Measurements from ENCODE around the gene PHC3. TPM values are rescaled to one million over a fixed set of nuclear protein-coding genes. Genes with fewer than 3 reads are reported as not detected.
A peak's percentile ranks its signal among the peaks of the same experiment; 100 is the strongest.

PHC3 gene
- total RNA-seq, 1 experiment from 2014 or later: 8.2 TPM

DNA sequence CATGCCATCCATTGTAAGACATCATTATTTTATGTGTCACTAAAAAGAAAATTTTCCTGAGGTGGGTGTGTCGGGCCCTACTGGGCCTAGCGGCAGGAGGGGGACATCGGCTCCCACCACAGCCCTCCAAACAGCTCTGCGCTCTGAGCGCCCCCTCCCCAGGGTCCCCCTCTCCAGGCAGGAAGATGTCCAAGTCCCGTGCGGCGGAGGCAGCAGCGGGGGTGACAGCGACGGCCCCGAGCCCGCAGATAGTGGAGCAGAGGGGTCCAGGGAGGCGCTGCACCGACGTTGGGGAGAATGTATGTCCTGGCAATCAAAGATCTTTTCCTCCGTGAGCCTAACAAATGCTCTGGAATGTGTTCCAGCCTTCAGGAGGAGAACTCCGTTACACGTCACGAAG is 119.5 kb downstream of the PHC3 start:
- peak; percentile 27 for DNase-seq
- Histone ChIP-seq H3K27me3 (ENCODE audit: control insufficient read depth, insufficient read depth, low read length) (no peaks in the 10 kb centered on the region), H3K4me3 (ENCODE audit: insufficient read depth, low read depth, low read length) (no peak overlapping the region), H3K36me3 (replicated peaks; ENCODE audit: control insufficient read depth, insufficient read depth, low read length) (no peaks in the 10 kb centered on the region)

DNA sequence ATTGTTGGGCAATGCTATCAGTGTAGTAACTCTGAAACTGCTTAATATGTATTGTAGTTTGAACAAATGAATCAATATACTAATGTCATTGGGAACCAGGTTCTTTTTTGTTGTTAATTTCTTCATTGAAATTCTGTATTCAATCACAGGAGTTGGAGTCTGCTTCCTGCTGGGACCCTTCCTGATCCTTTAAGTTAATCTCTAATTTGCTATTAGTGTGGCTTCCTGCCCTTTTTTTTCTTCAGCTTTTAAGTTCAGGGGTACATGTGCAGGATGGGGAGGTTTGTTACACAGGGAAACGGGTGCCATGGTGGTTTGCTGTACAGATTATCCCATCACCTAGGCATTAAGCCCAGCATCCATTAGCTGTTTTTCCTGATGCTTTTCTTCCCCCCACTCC is 122.1 kb downstream of the PHC3 start:
- no peak for DNase-seq
- Histone ChIP-seq H3K27me3 (ENCODE audit: control insufficient read depth, insufficient read depth, low read length) (no peaks in the 10 kb centered on the region), H3K36me3 (replicated peaks; ENCODE audit: control insufficient read depth, insufficient read depth, low read length) (no peaks in the 10 kb centered on the region), H3K4me3 (ENCODE audit: insufficient read depth, low read depth, low read length) (no peak overlapping the region)

DNA sequence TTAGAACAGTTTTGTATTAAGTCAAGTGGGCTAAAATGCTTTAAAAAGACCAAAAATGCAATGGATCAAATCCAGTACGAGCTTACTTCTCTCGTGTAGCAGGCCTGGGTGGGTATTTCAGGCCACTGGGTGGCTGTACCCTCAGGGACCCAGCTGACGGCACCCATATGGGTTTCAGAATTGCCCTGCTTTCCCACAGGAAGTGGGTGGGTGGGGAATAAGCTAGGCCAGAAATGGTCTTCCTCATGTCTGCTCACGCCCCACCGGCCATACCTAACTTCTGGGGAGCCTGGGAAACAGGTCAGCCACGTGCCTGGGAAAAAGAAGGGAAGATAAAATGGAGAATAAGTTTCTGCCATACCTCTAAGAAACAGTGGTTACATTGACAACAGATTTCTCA is 123.4 kb downstream of the PHC3 start:
- no peak for DNase-seq
- Histone ChIP-seq H3K36me3 (replicated peaks; ENCODE audit: control insufficient read depth, insufficient read depth, low read length) (no peaks in the 10 kb centered on the region), H3K27me3 (ENCODE audit: control insufficient read depth, insufficient read depth, low read length) (no peaks in the 10 kb centered on the region), H3K4me3 (ENCODE audit: insufficient read depth, low read depth, low read length) (no peak overlapping the region)

DNA sequence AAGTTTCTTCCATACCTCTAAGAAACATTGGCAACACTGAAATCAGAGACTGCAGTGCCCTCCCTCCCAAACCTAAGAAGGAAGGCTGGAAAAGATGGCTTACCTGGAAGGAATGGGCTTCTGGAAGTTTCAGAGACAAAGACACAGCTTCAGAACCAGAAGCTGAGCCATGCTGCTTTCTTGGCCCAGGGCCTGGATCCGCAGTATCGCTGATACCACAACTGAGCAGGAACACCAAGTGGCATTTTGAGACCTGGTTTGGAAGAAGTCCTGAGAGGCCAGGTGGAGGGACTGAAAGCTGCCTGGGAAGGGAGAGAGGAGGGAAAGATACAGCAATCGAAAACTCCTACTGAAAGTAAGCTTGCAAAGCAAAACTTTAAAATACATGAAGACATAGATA is 124.0 kb downstream of the PHC3 start:
- H3K4me3 ChIP-seq (ENCODE audit: insufficient read depth, low read depth, low read length): no peak overlapping the region
- no peaks in the 10 kb centered on the region for H3K27me3 ChIP-seq (ENCODE audit: control insufficient read depth, insufficient read depth, low read length)
- no peaks in the 10 kb centered on the region for H3K36me3 ChIP-seq (replicated peaks; ENCODE audit: control insufficient read depth, insufficient read depth, low read length)
- DNase-seq: no peak

DNA sequence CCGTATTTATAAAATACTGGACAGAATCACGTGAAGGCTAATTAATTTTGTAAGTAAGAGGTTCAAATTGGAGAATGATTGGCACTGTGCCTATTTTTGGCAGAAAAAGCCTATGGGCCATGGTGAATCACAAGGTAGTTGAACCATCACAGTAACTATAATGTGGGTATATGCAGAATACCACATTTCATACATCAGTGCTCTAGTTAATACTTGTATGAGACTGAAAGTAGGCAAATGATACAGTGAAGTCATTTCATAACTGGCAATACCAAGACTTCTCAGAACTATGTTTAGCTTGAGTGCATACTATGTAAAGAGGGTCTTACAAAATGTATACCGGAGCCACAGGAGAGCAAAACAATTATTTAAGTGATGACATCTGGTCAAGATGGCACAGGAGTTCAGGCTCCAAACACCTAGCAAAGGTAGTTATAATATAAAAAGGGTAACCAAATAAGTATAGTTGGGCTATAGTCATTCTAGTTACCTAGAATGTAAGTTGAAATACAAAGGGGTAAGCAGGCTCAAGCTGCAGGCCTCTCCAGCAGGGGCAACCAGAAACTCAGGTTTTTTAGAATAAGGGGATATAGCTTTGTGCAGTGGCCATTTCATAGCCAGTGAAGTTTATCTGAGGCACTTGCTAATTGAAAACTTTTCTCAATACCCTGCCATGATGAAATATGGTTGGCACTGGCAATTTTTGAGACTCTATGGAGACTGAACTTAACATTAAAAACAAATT is 124.7 kb downstream of the PHC3 start:
- H3K36me3 ChIP-seq (replicated peaks; ENCODE audit: control insufficient read depth, insufficient read depth, low read length): no peaks in the 10 kb centered on the region
- H3K4me3 ChIP-seq (ENCODE audit: insufficient read depth, low read depth, low read length): no peak overlapping the region
- no peaks in the 10 kb centered on the region for H3K27me3 ChIP-seq (ENCODE audit: control insufficient read depth, insufficient read depth, low read length)
- DNase-seq: no peak

DNA sequence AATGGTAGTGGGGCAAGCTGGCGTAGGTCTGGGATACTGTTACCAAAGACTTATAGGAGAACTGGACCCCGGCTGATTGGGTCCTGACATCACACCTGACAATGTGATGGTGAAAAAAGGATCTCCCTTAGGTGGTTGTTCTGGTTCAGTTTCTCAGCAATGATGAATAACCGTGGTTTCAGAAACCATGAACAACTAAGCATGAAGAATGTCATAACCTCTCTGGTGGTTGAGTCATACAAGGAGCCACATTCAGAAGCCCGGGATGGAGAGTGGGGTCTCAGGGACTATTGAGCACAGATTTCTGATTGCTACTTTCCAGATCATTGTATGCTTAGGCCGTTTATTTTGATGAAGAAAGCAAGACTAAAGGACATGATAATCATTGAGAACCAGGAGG is 126.3 kb downstream of the PHC3 start:
- DNase-seq: no peak
- H3K27me3 ChIP-seq (ENCODE audit: control insufficient read depth, insufficient read depth, low read length): no peaks in the 10 kb centered on the region
- no peak overlapping the region for H3K4me3 ChIP-seq (ENCODE audit: insufficient read depth, low read depth, low read length)
- no peaks in the 10 kb centered on the region for H3K36me3 ChIP-seq (replicated peaks; ENCODE audit: control insufficient read depth, insufficient read depth, low read length)

DNA sequence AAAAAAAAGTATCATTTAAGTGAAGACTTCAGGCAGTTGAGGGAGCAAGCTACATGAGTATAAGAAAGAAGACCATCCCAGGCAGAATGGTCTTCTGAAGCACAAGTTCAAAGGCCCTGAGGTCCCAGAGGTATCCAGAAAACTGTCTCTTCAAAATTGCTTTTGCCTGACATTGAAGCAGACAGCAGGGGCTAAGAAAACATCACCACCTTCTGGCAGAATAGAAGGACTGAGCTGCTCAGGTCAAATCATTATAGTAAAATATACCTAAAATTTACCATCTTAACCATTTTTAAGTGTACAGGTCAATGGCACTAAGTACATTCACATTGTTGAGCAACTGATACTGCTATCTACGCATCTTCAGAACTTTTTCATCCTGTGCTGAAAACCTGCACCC is 127.3 kb downstream of the PHC3 start:
- no peak for DNase-seq
- Histone ChIP-seq H3K4me3 (ENCODE audit: insufficient read depth, low read depth, low read length) (no peak overlapping the region), H3K36me3 (replicated peaks; ENCODE audit: control insufficient read depth, insufficient read depth, low read length) (no peaks in the 10 kb centered on the region), H3K27me3 (ENCODE audit: control insufficient read depth, insufficient read depth, low read length) (no peaks in the 10 kb centered on the region)

DNA sequence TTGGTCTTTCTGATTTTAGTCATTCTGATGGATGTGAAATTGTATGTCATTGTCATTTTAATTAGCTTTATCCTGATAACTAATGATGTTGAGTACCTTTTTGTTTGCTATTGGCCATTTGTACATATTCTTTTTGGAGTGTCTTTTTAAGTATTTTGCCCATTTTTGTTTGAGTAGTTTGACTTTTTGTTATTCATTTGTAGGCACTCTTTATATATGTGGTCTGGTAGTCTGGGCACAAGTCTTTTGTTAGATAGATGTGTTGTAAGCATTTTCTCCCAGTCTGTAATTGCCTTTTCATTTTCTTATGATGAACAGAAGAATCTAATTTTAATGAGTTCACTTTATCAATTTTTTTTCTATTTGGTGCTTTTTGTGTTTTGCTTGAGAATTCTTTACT is 129.1 kb downstream of the PHC3 start:
- Histone ChIP-seq H3K36me3 (replicated peaks; ENCODE audit: control insufficient read depth, insufficient read depth, low read length) (no peaks in the 10 kb centered on the region), H3K27me3 (ENCODE audit: control insufficient read depth, insufficient read depth, low read length) (no peaks in the 10 kb centered on the region), H3K4me3 (ENCODE audit: insufficient read depth, low read depth, low read length) (no peak overlapping the region)
- DNase-seq: no peak

DNA sequence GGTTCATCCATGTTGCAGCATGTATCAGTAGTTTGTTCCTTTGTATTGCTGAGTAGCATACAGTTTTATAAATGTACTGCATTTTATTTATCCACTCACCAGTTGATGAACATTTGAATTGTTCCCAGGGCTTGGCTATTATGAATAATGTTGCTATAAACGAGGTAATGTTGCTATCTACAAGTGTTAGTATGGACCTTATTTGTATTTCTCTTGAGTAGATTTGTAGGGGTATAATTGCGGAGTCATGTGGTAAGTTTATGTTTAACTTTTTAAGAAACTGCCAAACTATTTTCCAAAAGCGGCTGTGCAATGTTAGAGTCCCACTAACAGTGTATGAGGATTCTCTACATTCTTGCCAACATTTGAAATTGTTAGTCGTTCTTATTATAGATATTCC is 130.8 kb downstream of the PHC3 start:
- no peak for DNase-seq
- Histone ChIP-seq H3K27me3 (ENCODE audit: control insufficient read depth, insufficient read depth, low read length) (no peaks in the 10 kb centered on the region), H3K36me3 (replicated peaks; ENCODE audit: control insufficient read depth, insufficient read depth, low read length) (no peaks in the 10 kb centered on the region), H3K4me3 (ENCODE audit: insufficient read depth, low read depth, low read length) (no peak overlapping the region)

DNA sequence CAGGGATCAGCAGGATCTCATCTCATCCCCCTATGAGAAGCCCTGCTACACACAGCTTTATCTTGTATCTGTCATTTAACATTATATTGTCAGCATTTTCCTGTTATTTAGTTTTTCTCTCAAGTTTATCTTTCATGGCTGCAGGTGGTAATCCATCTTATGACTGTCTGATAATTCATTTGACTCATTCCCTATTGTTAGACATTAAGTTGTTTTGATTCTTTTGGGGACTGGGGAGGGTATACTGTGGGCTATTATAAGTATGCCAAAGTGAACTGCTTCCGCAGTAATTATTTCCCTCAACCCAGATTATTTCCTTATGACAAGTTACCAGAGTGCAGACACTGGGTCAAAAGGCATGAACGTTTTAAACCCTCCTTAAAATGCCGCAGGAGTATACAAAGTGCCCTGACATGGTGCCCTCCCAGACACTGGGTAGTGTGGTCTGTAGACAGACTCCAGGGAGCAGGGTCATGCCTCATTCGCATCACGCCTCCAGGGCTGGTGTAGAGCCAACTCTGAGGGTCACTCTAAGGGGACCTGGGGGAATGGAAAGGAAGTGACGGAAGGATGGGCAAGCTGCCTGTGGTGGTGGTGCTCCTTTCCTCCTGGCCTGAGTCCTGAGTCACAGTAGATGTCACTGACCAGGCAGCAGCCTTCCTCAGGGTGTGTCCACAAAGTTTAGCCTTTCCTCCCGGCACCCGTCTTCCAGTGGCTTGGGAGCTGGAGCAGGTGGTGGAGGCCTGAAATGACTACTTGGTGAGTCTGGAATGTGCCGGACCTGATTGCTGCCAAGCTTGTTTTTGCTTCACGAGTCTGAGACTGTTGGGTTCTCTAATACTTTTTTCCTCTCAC is 132.2 kb downstream of the PHC3 start:
- Histone ChIP-seq H3K36me3 (replicated peaks; ENCODE audit: control insufficient read depth, insufficient read depth, low read length) (no peaks in the 10 kb centered on the region), H3K4me3 (ENCODE audit: insufficient read depth, low read depth, low read length) (no peak overlapping the region), H3K27me3 (ENCODE audit: control insufficient read depth, insufficient read depth, low read length) (no peaks in the 10 kb centered on the region)
- no peak for DNase-seq

DNA sequence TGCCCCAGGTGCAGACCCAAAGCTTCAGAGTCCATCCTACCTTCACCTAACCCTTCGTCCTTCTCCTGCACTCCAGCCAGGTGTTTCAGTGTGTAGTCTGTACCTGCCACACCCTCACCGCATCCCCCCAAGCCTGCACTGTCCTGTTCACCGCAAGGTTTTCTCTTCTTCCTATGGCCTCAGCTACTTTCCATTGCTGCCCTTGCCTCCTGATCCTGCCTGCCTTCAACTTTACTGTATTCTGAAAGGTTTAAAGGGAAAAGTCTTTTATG is 134.5 kb downstream of the PHC3 start:
- no peak overlapping the region for H3K4me3 ChIP-seq (ENCODE audit: insufficient read depth, low read depth, low read length)
- no peaks in the 10 kb centered on the region for H3K36me3 ChIP-seq (replicated peaks; ENCODE audit: control insufficient read depth, insufficient read depth, low read length)
- DNase-seq: no peak
- no peaks in the 10 kb centered on the region for H3K27me3 ChIP-seq (ENCODE audit: control insufficient read depth, insufficient read depth, low read length)

DNA sequence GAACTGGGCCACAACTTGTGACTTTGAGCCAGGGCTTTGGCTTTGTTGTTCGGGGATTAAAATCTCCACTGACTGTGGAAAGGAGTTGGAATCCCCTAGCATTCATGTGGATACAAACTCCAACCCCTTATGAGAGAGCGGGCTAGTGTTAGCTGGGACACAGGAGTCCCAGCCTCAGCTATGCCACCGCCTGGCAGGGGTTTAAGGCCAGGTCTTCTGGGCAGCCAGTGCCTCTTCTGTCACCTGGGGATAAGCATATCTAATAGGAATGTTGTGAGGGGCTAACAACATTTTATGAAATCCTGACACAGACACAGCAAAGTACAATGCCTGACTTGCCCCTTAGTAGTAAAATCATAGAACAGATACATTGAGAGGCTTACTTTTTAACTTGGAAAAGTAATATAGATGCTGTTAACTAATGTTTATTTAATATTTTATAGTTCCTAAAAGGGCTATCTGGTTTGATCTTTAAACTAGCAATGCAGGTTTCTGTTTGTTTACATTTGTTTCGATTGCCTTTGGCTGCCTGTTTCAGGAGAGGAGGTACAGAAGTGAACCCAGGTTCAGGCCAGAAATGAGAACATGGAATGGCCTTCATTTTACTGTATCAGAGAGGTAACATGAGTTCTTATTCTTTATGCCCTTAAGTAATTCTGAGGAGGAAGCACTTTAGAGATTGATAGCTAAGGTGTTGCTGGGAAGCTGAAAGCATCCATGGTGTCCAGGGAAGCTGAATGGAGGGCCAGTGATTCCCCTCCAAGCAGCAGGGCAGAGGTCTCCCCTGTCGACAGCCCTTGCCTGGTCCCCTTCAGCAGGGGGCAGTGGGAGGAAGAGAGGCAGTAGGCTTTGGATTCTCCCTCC is 135.0 kb downstream of the PHC3 start:
- no peak for DNase-seq
- H3K27me3 ChIP-seq (ENCODE audit: control insufficient read depth, insufficient read depth, low read length): no peaks in the 10 kb centered on the region
- H3K4me3 ChIP-seq (ENCODE audit: insufficient read depth, low read depth, low read length): no peak overlapping the region
- no peaks in the 10 kb centered on the region for H3K36me3 ChIP-seq (replicated peaks; ENCODE audit: control insufficient read depth, insufficient read depth, low read length)

DNA sequence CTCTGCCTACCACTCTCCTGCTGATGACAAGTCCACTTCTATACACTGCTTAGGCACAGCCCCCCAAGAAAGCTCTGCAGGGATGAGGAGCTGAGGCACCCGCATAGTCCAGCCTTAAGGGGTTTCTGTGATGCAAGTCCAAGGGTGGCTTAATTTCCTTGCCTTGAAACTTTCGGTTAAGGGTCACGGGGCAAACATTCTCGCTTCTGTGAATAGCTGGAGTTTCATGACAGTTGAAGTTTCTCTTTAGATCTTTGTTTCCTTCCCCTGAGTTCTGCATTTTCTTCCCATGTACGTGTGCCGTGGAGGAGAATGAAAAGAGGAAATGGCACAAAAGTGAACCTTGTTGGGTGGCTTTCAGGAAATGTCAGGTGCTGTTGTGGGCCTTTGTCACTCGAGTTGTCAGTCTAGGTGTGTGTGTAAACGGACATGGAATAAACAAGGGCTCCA is 136.7 kb downstream of the PHC3 start:
- Histone ChIP-seq H3K4me3 (ENCODE audit: insufficient read depth, low read depth, low read length) (no peak overlapping the region), H3K36me3 (replicated peaks; ENCODE audit: control insufficient read depth, insufficient read depth, low read length) (no peaks in the 10 kb centered on the region), H3K27me3 (ENCODE audit: control insufficient read depth, insufficient read depth, low read length) (no peaks in the 10 kb centered on the region; the same call in 1 of the 2 replicates)
- no peak for DNase-seq

DNA sequence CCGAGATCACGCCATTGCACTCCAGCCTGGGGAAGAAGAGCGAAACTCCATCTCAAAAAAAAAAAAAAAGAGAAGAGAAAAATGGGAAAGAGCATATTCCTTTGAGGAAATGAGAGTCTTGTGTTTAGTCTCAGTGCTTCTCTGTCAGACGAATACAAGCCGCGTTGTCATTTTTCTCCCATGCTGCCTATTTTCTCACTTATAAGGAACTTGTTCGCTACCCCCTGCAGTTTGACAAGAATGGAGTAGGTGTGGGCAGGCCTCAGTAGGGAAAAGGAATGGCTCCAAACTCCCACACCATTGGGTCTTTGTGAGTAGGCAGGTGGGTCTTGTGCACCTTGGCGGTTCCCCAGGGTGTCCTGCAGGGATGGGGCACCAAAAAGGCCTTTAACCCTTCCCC is 137.3 kb downstream of the PHC3 start:
- Histone ChIP-seq H3K27me3 (ENCODE audit: control insufficient read depth, insufficient read depth, low read length) (no peaks in the 10 kb centered on the region; the same call in 1 of the 2 replicates), H3K36me3 (replicated peaks; ENCODE audit: control insufficient read depth, insufficient read depth, low read length) (no peaks in the 10 kb centered on the region), H3K4me3 (ENCODE audit: insufficient read depth, low read depth, low read length) (no peak overlapping the region)
- DNase-seq: no peak

DNA sequence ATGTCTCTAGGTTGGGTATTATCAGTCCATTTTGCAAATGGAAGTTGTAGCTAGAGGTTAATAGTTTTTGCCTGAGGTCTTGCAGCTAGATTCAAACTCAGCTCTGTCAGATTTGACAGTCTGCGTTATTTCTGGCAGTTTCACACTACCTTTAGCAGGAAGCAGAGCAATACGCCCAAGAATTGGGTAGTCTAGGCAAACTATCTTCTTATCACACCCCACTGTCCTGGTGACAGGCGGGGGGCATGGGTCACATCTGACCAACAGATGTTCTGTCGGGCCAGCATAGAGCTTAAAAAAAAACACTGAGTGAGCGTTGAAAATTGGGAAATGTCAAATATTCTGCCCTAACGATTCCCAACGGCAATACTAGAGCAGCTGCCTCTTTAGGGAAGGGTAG is 138.0 kb downstream of the PHC3 start:
- Histone ChIP-seq H3K27me3 (ENCODE audit: control insufficient read depth, insufficient read depth, low read length) (peaks cover 2% of the 10 kb centered on the region; the same call in 1 of the 2 replicates), H3K4me3 (ENCODE audit: insufficient read depth, low read depth, low read length) (no peak overlapping the region), H3K36me3 (replicated peaks; ENCODE audit: control insufficient read depth, insufficient read depth, low read length) (no peaks in the 10 kb centered on the region)
- DNase-seq: no peak

Measured in H7 (cell line).